SK-N-SH treated with all-trans-retinoic acid at 6 μM for 48 hours (cell line): ENCODE results near the gene CACTIN.

Experiments
- BACH2 ChIP-seq: fragments of 250-450 bp; sonication (Bioruptor Pico); IDR thresholded peaks from 2 replicates; pipeline ENCODE4 v1.9.0; 2021; ENCODE audit warnings: mild to moderate bottlenecking, borderline replicate concordance
- OSR1 ChIP-seq: fragments of 250-450 bp; sonication (Bioruptor Pico); IDR thresholded peaks from 2 replicates; pipeline ENCODE4 v1.8.0; 2022; ENCODE audit warnings: moderate library complexity, mild to moderate bottlenecking, inconsistent platforms
- ZFP3 ChIP-seq: fragments of 250-450 bp; sonication (Bioruptor Pico); IDR thresholded peaks from 2 replicates; pipeline ENCODE4 v1.5.0; 2020; ENCODE audit warnings: mild to moderate bottlenecking, moderate library complexity
- ZFP30 ChIP-seq: fragments of 450-650 bp; formaldehyde crosslinking; IDR thresholded peaks from 2 replicates; pipeline ENCODE4 v1.5.0; 2022; ENCODE audit warnings: mild to moderate bottlenecking, moderate library complexity
- ZNF70 ChIP-seq: fragments of 450-650 bp; formaldehyde crosslinking; IDR thresholded peaks from 2 replicates; pipeline ENCODE4 v1.5.0; 2020; ENCODE audit warnings: mild to moderate bottlenecking, moderate library complexity
- TF ChIP-seq, protein P1 (sequence below): fragments of 250-450 bp; sonication (Bioruptor Pico); IDR thresholded peaks from 2 replicates; pipeline ENCODE4 v1.5.1; 2020; ENCODE audit warnings: low read depth, mild to moderate bottlenecking, moderate library complexity
- TF ChIP-seq, protein P2 (sequence below): fragments of 250-450 bp; sonication (Bioruptor Pico); IDR thresholded peaks from 2 replicates; pipeline ENCODE4 v1.8.0; 2020; ENCODE audit warnings: mild to moderate bottlenecking, moderate library complexity, borderline replicate concordance

DNA sequence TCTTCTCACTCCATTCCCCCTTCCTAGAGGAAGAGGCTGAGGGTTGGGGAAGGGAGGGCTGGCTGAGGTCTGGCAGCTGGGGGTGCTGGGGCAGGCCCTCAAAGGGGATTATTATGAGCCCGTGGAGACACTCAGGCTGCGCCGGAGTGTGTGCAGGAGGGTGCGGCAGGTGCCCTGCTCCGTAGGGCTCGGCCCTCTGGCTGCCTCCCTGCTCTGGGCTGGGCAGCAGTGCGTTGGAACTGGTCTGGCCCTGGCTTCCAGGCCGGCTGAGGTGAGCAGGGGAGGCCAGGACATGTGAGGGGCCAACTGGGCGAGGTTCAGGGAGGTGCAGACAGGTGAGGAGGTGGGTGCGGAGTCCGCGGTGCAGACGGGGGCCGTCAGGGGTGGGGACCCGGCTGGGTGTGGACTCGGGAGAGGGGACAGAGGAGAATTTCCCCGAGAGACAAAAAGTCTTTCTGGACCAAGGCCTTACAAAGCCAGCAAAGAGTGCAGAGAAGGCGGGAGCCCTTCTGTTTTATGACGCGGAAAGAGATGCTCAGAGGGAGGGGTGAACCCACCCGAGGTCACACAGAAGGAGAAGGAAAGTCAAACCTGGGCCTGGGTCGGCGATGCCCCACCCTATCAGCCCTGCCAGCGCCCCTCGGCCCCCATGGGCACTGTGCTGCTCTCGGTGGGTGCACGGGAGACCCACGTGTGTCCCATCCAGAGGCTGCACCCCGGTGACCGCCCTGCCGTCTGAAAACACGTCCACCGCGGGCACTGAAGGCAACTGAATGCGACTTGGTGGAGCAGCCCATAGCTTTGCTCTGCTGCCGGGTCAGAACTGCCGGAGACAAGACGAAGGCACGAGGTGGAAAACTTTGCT lies 42.7 kb upstream of the CACTIN start:
- TF ChIP-seq OSR1 (CRISPR knock-in tag), result no peak
- TF ChIP-seq, protein P1, sequence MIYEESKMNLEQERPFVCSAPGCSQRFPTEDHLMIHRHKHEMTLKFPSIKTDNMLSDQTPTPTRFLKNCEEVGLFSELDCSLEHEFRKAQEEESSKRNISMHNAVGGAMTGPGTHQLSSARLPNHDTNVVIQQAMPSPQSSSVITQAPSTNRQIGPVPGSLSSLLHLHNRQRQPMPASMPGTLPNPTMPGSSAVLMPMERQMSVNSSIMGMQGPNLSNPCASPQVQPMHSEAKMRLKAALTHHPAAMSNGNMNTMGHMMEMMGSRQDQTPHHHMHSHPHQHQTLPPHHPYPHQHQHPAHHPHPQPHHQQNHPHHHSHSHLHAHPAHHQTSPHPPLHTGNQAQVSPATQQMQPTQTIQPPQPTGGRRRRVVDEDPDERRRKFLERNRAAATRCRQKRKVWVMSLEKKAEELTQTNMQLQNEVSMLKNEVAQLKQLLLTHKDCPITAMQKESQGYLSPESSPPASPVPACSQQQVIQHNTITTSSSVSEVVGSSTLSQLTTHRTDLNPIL (CRISPR knock-in tag), result no peak
- TF ChIP-seq ZNF70 (CRISPR knock-in tag), result no peak
- TF ChIP-seq, protein P2, sequence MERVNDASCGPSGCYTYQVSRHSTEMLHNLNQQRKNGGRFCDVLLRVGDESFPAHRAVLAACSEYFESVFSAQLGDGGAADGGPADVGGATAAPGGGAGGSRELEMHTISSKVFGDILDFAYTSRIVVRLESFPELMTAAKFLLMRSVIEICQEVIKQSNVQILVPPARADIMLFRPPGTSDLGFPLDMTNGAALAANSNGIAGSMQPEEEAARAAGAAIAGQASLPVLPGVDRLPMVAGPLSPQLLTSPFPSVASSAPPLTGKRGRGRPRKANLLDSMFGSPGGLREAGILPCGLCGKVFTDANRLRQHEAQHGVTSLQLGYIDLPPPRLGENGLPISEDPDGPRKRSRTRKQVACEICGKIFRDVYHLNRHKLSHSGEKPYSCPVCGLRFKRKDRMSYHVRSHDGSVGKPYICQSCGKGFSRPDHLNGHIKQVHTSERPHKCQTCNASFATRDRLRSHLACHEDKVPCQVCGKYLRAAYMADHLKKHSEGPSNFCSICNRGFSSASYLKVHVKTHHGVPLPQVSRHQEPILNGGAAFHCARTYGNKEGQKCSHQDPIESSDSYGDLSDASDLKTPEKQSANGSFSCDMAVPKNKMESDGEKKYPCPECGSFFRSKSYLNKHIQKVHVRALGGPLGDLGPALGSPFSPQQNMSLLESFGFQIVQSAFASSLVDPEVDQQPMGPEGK (CRISPR knock-in tag), result no peak
- TF ChIP-seq ZFP3, result no peak
- TF ChIP-seq BACH2, result no peak
- TF ChIP-seq ZFP30 (CRISPR knock-in tag), result no peak
